NCI-H510A treated with DMSO at 0.1 percent for 48 hours (cell line): ENCODE data around the gene SLC7A6OS.
A peak's percentile ranks its signal among the peaks of the same experiment; 100 is the strongest.

Source experiments
- DNase-seq: peaks from one replicate; lab custom pipeline; 2025; lab: John Stamatoyannopoulos, UW

Gene SLC7A6OS

DNA sequence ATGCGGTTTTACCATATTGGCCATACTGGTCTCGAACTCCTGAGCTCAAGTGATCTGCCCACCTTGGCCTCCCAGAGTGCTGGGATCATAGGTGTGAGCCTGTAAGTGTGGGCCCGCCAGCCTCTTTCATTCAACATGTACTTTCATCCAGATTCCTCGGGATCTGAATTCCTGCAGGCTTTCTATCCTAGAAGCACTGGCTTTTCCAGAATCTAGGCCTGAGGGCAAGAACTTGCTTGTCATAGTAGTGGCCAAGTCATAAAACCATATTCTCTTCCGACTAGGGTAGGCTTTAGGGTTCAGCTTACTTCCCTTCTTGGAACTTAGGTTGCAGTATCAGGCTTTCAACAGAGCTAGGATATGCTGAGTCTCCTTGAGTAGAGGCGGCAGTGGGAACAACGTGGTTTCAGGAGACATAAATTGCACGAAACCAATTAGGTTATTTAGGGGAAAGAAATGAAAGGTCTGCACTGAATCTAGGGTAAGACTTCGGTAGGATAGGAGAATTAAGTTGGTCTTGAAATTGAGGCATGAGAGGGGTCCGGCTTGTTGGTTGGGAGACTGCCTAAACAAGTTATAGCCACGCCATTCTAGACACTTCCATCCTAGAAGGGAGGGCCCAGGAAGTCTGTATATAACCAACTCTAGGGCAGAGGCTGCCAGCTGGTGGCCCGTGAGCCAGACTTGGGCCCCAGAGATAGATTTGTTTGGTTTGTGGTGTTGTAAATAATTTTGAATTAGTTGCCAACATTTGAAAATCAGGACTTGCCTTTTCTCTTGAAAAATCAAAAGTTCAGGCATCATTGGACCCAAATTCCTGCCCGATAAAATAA, 30.8 kb downstream of the SLC7A6OS start:
- no peak for DNase-seq

DNA sequence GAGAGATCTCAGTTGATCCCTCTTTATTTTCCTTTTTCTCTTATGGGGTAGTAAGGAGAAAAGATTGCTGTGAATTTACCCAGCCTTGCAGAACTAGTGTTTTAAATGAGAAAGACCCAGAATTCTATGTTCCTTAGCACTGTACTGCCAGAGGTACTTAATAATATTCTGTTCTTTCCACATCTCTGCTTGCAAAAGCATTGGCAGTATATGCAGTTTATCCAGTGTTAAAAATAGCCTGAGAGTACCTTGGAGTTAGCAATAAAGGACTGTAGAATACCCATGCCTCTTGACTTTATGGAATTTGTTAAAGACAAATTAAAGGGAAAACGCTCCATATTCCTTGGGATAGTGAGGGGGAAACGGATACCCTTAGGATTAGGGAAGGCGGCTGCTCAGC, 34.5 kb downstream of the SLC7A6OS start:
- DNase-seq = no peak

DNA sequence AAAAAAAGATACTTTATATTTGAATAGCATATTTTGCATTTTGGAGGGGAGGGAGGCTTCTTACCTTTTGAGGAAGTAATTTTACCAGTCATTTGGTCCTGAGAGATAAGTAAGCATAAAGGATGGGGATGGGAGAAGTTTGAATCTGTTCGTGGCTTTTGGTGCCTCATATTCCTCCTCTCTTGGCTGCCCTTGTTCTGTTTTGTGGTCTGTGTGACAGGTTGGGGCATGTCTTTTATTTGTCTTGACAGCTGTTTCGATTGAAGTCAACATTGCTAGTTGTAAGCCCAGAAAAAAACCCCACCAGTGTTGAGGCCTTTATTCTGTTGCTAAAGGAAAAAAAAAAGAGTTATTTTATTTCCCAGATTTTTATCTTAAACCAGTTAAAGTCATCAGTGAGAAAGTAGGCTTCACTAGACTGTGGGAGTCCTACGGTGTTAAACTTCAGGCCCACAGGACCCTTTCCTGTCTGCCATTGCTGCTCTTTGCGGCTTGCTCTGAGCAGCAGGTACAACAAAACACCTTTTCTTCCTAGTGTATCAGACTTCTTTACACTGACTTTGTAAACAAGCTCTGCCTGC, 35.0 kb downstream of the SLC7A6OS start:
- peak; percentile 45 for DNase-seq

DNA sequence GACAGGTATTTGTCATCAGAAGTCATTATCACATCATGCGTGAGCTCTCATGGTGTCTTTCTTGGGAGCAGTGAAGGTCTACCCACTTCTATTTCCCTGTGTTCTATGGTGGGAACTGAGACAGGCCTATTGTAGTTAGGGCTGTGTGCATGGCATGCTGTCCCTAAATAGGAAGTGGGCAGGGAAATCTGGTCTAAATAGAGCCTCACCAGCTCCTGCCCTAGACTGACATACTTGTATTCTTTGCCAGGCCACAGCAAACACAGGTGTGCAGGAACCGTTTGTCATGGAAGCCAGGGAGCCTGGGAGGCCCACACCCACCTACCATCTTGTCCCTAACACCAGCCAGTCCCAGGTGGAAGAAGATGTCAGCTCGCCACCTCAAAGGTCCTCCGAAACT, 36.3 kb downstream of the SLC7A6OS start:
- no peak for DNase-seq

DNA sequence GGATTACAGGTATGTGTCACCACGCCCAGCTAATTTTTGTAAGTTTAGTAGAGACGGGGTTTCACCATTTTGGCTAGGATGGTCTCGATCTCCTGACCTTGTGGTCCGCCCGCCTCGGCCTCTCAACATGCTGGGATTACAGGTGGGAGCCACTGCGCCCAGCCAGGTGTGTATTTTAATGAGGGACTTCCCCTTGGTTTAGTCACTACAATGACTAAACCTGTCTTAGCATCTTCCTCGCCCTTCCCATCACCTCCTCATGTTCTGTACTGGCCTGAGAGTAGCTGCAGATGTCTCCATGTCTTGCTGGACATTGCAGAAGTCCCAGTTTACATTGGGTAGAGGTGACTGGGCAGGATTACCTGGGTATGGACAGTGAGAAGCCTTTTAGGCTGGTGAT, 36.9 kb downstream of the SLC7A6OS start:
- no peak for DNase-seq

DNA sequence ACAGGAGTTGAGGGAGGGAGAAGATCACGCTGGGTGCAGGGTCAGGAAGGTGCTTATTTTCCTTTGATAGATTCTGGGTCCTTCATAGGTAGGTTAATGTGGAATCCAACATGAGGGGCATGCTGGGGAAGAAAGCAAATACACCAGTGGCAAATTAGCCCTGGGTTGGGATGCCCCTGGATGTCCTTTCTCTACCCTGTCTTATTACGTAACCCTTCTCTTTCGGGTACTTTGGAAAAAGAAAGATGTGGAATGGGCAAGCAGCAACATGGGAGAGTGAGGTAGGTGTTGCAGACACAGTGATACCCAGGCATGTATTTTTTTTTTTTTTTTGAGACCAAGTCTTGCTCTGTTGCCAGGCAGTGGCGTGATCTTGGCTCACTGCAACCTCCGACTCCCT, 37.3 kb downstream of the SLC7A6OS start:
- no peak for DNase-seq

DNA sequence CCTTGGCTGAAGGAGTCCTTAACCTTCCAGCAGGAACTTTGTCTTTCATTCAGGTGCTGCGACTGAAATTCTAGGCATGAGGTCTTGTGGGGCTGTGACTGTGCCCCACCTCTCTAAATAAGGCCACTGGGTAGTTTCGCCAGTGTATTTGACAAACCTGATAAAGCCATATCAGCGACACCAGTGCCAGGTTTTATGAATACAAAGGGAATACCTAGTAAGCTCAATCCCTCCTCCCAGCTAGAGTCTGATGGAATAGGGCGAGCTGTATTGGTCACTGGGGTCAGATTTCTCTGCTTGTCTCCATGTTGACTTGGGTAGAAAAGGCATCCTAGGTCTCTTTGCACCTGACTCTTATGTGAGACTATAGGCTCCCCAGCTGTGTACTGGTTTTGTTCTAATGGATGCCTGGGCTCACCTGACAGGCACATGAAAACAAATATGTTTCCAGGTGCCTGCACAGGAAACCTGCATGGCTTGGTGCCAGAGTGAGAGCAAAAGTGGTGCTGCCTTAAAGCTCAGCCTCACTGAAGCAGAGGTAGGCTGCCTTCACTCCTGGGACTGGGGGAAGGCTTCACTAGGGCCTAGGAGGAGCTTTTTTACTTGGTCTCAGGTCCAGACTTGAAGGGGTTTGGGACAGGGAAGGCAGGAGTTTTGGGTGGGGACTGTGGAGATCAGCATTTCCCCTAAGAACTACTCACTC, 38.1 kb downstream of the SLC7A6OS start:
- peak; percentile 77 for DNase-seq

DNA sequence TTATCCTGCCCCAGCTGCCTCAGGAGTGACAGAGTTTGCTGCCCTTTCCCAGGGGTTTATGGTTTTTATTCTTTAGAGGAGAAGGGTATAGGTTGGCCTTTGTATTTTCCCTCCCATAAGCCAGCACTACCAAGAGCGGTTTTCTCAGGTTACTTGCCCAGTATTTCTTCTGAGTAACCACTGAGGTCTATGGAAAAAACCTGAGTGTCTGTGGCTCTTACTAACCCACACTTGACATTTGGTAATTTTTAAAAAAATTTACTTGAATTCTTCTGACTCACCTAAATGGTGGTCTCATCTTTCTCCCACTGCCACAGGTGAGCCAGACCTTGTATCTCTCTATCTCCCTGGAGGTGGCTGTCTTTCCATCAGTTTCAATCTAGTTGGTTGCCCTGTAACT, 40.4 kb downstream of the SLC7A6OS start:
- no peak for DNase-seq

DNA sequence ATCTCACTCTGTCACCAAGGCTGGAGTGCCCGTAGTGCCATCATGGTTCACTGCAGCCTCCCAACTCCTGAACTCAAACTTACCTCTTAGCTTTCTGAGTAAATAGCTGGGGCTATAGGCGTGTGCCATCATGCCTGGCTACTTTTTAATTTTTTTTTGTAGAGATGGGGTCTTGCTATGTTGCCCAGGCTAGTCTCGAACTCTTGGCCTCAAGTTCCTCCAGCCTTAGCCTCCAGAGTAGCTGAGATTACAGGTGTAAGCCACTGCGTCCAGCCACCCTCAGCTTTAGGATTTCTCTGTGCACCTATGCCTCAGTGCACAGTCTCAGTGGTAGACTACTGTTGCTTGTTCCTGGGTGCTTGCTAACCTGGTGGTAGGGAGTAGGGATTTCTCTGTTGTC, 41.0 kb downstream of the SLC7A6OS start:
- DNase-seq = no peak

DNA sequence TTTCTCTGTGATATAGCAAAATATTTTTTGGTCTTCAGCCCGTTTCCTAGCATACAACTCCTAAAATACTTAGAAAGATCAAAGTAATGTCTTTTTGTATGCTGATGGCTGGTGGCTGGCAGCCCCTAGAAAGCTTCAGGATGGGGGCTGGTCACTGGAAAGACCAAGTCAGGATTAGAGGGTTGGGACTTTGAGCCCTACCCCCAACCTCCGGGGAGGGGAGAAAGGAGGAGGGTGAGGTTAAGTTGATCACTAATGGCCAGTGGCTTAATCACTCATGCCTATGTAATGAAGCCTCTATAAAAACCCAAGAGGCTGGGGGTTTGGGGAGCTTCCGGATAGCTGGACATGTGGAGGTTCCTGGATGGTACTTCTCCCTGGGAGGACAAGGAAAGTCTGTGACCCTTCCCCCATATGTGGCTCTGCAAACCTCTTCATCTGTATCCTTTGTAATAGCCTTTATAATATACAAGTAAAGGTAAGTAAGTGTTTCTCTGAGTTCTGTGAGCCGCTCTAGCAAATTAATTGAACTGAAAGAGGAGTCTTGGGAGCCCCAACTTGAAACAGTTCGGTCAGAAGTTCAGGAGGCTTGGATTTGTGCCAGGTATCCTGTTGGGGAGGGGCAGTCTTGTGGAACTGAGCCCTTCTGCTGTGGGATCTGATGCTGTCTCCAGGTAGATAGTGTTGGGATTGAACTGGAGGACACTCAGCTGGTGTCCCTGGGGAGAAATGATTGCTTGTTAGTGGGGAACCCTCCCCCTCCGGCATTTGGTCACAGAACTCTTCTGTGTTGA, 42.9 kb downstream of the SLC7A6OS start:
- peak; percentile 31 for DNase-seq

DNA sequence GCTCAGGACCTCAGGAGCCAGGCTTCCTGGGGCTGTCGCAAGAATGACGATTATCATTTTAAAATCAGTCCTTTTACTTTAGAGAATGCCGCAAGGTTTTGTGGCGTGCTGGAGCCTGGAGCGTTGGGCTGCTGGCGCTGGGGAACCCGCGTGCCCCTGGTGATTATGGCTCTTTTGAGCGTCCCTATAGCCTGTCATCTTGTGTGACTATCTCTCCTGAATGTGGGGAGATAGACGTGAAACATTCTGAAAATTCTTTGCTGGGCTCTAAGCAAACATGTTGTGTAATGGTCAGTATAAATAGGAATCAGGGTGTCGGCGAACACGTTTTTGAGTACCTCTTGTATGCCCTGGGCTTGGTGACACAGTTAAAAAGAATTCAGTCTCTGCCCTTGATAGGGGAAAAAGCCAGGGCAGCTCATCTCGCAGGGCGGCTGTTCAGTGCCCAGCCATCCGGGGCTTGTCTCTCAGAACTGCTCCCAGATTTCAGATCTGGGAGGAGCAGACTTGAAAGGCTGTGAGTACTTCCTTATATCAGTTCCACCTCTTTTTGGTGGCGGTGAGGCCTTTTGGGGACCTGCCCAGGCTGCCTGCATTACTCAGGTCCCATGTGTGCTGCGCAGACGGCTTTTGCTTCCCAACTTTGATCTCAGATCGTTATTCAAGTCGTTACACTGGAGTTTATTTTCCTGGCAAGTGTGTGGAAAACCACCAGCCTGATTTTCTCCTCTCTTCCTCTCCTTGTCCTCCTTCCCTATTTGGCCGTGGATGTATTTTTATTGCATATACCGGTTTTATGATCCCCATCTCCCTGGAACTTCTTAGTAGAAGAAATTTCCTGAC, 45.4 kb downstream of the SLC7A6OS start:
- no peak for DNase-seq

DNA sequence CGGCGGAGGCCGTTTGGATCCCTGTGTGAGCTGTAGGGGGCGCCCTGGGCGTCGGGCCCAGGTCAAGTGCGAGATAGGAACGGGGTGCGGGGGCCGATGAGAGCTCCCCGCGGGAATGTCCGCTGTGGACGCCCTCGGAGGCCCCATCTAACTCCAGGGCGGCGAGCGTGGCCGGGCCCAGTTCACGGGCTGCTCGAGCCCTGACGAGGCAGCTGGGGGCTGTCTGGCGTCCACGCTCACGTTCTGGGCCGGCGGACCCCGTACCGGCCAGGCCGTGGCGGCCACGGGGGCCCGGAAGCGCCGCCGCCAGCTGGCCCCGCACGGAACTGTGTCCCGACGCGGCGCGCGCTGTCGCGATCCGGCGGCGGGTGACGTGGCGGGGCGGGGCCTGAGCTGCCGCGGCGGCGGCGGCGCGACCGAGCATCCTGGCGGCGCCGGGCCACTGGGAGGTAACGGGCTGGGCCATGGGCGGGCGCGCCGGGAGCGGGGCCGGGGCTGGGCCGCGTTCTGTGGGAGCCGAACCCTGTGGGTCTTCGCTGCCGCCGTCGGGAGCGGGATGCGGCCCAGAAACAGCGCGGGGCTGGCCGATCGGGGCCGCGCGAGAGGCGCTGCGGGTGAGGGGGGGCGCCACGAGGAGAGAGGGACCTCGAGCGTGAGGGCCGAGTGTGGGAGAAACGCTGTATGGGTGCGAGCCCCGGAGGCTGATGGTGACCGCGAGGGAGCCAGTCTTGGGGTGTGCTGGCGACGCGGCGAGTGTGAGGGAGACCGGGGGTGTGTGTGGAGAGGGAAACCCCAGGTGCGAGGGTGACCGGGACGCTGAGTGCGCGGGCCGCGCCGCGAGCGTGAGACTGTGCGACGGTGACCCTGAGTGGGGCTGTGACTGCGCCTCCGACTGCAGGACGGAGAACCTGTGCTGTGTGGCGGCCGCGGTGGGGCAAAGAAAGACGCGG, 46.3 kb downstream of the SLC7A6OS start, which contains the start of gene SLC7A6:
Gene SLC7A6, plus strand, starts transcription at position 399 of the 950 bp plus-strand sequence. CDS start 10,201 bp downstream, outside the sequence.
- peak; percentile 32 for DNase-seq

DNA sequence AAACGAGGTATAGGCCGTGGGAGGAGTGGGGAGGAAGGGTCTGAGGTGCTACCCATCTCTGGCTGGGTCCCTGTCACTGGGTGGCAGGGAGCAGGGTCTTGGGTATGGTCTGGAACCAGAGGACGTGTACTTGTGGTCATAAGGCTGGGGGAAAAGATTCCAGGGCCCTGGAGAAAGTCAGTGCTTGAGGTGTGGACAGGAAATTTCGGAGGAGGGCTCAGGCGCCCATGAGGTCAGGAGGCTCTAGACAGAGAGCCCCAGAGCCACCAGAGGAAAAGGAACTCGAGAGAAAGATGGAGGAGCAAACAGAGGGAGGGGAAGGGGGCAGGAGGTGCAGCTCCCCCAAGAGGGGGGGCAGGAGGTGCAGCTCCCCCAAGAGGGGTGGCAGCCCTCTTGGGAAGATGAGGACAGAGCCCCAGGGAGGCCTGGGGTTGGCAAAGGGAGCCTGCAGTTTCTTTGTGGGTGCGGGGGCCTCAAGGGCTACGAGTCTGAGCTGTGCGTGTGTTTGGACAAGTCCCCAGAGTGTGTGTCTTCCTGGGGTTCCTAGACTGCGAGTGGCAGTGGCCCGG, 47.1 kb downstream of the SLC7A6OS start:
- no peak for DNase-seq

DNA sequence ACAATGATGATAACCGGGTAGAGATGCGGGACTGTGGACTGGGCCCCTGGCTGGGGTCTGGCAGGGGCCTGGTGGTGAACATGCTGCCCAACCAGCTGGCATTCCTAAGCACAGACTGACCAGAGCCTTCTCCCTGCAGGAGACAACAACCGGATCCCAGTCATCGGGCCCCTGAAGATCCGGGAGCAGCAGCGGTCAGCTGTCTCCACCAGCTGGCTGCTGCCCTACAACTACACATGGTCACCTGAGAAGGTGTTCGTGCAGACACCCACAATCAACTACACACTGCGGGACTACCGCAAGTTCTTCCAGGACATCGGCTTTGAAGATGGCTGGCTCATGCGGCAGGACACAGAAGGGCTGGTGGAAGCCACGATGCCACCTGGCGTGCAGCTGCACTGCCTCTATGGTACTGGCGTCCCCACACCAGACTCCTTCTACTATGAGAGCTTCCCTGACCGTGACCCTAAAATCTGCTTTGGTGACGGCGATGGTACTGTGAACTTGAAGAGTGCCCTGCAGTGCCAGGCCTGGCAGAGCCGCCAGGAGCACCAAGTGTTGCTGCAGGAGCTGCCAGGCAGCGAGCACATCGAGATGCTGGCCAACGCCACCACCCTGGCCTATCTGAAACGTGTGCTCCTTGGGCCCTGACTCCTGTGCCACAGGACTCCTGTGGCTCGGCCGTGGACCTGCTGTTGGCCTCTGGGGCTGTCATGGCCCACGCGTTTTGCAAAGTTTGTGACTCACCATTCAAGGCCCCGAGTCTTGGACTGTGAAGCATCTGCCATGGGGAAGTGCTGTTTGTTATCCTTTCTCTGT, 51.5 kb downstream of the SLC7A6OS start:
- DNase-seq = no peak

DNA sequence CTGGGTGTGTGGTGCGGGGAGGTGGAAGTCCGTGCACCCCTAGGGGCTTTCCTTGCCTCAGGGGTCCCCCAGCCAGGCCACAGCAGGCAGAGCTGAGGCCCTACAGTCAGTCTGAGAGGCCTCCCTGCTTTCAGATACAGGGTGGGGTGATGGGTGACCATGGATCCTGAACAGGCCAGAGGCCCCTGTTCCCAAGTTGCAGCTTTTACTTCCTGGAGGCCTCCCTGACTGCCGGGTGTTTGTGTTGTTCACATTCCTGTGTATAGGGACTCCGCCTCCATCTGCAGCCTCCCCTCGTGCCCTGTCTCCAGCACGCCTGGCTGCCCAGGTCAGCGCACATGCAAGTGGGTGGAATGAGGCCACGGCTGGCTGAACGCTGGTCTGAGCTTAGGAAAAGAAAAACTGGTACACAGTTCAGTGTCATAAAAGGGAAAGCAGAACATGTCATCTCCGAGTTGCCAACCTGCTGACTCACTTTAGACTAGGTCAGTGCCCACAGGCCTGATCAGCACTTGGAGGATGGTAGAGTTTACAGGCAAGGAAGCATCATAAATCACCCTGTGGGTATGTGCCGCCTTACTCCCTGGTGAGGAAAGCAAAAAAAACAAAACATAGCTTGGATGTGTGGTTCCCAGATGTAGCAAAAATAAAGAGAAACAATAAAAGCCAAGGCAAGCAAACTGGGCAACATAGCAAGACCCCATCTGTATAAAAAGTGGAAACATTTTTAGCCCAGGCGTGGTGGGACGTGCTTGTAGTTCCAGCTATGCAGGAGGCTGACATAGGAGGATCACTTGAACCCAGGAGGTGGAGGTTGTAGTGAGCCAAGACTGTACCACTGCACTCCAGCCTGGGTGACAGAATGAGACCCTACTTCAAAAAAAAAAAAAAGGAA, 52.6 kb downstream of the SLC7A6OS start:
- DNase-seq = peak; percentile 35

DNA sequence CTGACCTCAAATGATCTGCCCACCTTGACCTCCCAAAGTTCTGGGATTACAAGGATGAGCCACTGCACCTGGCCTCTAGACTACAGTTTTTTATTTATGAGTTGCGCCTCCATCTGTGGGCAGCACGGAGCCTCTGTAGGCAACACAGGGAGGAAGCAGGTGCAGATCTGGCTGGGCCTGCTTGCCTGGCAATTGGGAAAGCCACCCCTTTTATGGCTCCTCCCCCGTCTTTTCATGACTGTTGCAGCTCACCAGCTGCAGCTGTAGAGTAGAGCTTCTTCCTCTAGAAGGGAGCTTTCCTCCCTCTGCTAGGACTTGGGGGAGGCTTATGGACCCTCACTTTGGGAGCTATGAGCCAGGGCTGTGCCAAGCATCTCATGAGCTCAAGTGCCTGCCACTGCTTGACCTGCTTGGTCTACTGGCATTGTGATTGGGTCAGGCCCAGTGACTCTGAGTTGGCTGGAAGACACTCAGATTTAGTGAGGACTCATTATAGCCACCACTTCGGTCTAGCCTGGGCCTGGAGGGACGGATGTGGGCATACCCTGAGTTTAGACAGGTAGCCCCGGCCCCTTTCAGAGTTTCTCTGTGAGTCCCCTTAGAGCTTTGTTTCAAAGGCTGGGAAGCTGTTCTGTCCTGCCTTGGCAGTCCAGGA, 53.4 kb downstream of the SLC7A6OS start:
- peak; percentile 86 for DNase-seq

DNA sequence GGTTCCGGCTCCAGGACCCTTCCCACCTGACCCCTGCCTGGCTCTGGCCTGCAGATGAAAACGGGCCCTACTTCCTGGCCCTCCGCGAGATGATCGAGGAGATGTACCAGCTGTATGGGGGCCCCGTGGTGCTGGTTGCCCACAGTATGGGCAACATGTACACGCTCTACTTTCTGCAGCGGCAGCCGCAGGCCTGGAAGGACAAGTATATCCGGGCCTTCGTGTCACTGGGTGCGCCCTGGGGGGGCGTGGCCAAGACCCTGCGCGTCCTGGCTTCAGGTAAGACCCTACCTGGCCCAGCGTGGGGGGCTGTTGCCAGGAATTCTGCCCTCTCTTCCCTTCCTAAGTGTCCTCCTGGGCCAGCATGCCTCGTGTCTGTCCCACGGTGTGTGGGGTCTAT, 55.0 kb downstream of the SLC7A6OS start:
- DNase-seq = no peak
